ENCODE data around the gene AXIN1.
"Not testable (repeated sequence)": the region's sequence is repeated elsewhere in the genome, so short reads cannot be mapped to it uniquely, and the experiment has no call there.

AXIN1 gene

GRCh38 chr16:370443-370842 lies 17.9 kb upstream of the AXIN1 start, which contains the start of gene MRPL28:
Gene MRPL28, minus strand, starts transcription at chr16:370538. Its CDS starts 320 bp downstream, at chr16:370218.
- peak; percentile 54 for DNase-seq

GRCh38 chr16:369866-370436 lies 17.4 kb upstream of the AXIN1 start:
- no peak for DNase-seq

GRCh38 chr16:369275-369865 lies 16.8 kb upstream of the AXIN1 start:
- no peak for DNase-seq

GRCh38 chr16:368388-369158 lies 16.1 kb upstream of the AXIN1 start:
- DNase-seq, result no peak

GRCh38 chr16:367333-367903 lies 14.9 kb upstream of the AXIN1 start:
- no peak for DNase-seq

GRCh38 chr16:366476-366875 lies 14.0 kb upstream of the AXIN1 start:
- no peak for DNase-seq

- no peak for DNase-seq
Observed at GRCh38 chr16:364595-365491, 12.3 kb upstream of the AXIN1 start.

GRCh38 chr16:363766-364490 lies 11.4 kb upstream of the AXIN1 start:
- DNase-seq, result no peak

GRCh38 chr16:363110-363765 lies 10.7 kb upstream of the AXIN1 start:
- DNase-seq, result no peak

GRCh38 chr16:362702-362999 lies 10.1 kb upstream of the AXIN1 start:
- not testable (repeated sequence) for DNase-seq

- DNase-seq, result no peak
Observed at GRCh38 chr16:361872-362701, 9.6 kb upstream of the AXIN1 start.

GRCh38 chr16:361341-361871 lies 8.9 kb upstream of the AXIN1 start:
- DNase-seq, result no peak

GRCh38 chr16:360698-361336 lies 8.3 kb upstream of the AXIN1 start:
- no peak for DNase-seq

GRCh38 chr16:359871-360697 lies 7.6 kb upstream of the AXIN1 start:
- no peak for DNase-seq

GRCh38 chr16:359067-359763 lies 6.7 kb upstream of the AXIN1 start:
- no peak for DNase-seq

- no peak for DNase-seq
Observed at GRCh38 chr16:356741-357140, 4.2 kb upstream of the AXIN1 start.

- no peak for DNase-seq
Observed at GRCh38 chr16:354971-355461, 2.5 kb upstream of the AXIN1 start.

GRCh38 chr16:354291-354881 lies 1.9 kb upstream of the AXIN1 start:
- DNase-seq, result no peak
